Suprapubic skin (tissue), 4 donors: ENCODE results near the gene RELT. TPM values are rescaled to one million over a fixed set of nuclear protein-coding genes. Genes with fewer than 3 reads are reported as not detected.

Source experiments
- DNase-seq, 2 donors: peaks; one replicate each; pipeline ENCODE4 v3.0.0-alpha.2; 2019; ENCODE audit warnings: low spot score in 2 of 2
- H3K27ac ChIP-seq: fragments of 200-600 bp; sonication (generic); one replicate; pipeline ENCODE4 v1.5.1; 2019
- H3K27me3 ChIP-seq: fragments of 200-600 bp; sonication (generic); one replicate; pipeline ENCODE4 v1.5.1; 2019
- H3K36me3 ChIP-seq: fragments of 200-600 bp; sonication (generic); one replicate; pipeline ENCODE4 v1.5.1; 2019
- H3K4me1 ChIP-seq: fragments of 200-600 bp; sonication (generic); one replicate; pipeline ENCODE4 v1.5.1; 2019
- H3K4me3 ChIP-seq: fragments of 200-600 bp; sonication (generic); one replicate; pipeline ENCODE4 v1.5.1; 2019; ENCODE audit warnings: mild to moderate bottlenecking
- H3K9me3 ChIP-seq: fragments of 200-600 bp; sonication (generic); one replicate; pipeline ENCODE4 v1.5.1; 2019
- CTCF ChIP-seq, 2 donors: fragments of 200-600 bp in 1 of 2; fragments of 450-650 bp in 1 of 2; sonication (generic) in 1 of 2; IDR thresholded peaks; one replicate each; pipeline ENCODE4 v1.5.1; 2016 to 2019; ENCODE audit warnings: antibody characterized with exemption in 2 of 2, mild to moderate bottlenecking in 1 of 2, moderate library complexity in 1 of 2
- EP300 ChIP-seq: sonication (generic); formaldehyde crosslinking; IDR thresholded peaks from one replicate; pipeline ENCODE4 v1.6.1; 2017; ENCODE audit warnings: antibody characterized with exemption
- POLR2A ChIP-seq, 2 donors: fragments of 450-650 bp; IDR thresholded peaks; one replicate each; pipeline ENCODE4 v1.6.1; 2017; ENCODE audit warnings: antibody characterized with exemption in 2 of 2, mild to moderate bottlenecking in 2 of 2, moderate library complexity in 2 of 2
- POLR2AphosphoS5 ChIP-seq, 3 donors: sonication (generic); formaldehyde crosslinking; IDR thresholded peaks; one replicate each; pipeline ENCODE4 v1.6.1; 2017; ENCODE audit warnings: antibody characterized with exemption in 3 of 3
- WGBS: methylation state at CpG from one replicate; pipeline ENCODE4 v1.1.5; 2018; 5-methylcytosine and 5-hydroxymethylcytosine counted together
- total RNA-seq, 4 donors: library from RNA; depleted of rRNA; stranded (reverse); fragments of >200 nt; gene quantifications; one replicate each; pipeline ENCODE4 v1.1.0, GENCODE V29; 2016

RELT gene
- total RNA-seq, 4 donors from 2014 or later = 1.9 to 11.2 (median 4.2) TPM

- TF ChIP-seq POLR2A (IDR thresholded peaks at IDR 0.05) (no peak), CTCF (IDR thresholded peaks at IDR 0.05) (no peak), EP300 (no peak), POLR2AphosphoS5 (IDR thresholded peaks at IDR 0.05) (no peak)
- Histone ChIP-seq H3K9me3 (no peaks in the 10 kb centered on the region), H3K27ac (no peak overlapping the region), H3K4me3 (no peak overlapping the region), H3K4me1 (peaks cover 23% of the 10 kb centered on the region), H3K27me3 (peaks cover 5% of the 10 kb centered on the region), H3K36me3 (peaks cover 3% of the 10 kb centered on the region)
- WGBS = 68% methylated on average over 14 of the region's 20 CpGs
- no peak for DNase-seq
These were observed 32.0 kb upstream of the RELT start for GRCh38 chr11:73344191-73344607.

DNA sequence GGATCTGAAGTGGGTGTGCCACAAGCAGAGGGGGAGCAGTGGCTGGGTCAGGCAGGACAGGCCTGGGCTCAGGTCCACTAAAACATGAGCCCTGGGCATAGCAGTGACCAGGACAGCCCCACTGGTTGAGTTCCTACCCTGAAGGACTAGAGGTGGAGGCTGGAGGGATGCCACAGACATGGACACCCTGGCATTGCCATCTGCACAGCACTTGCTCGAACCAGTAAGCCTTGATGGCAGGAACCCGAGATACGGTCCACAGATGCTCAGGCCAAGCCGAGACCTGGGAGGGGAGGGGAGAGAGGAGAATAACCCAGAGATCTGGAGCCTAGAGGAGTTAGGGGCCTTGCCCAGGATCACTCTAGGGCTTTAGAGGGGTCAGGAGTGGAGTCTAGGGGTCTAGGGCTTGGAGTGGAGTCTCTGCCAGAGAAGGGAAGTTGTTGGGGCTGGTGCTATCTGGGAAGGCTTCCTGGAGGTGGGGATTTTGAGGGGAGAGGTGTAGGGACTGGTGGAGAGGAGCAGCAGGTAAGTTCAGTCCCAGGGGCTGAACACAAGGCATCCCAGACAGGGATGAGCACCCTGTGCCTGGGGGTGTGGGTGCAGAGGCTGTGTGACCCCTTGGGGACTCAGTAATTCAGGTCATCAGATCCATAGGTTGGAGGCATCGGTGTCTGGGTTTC is 30.6 kb upstream of the RELT start:
- 86% methylated on average over 5 of the region's 5 CpGs for WGBS
- no peak overlapping the region for H3K4me3 ChIP-seq
- peaks cover 5% of the 10 kb centered on the region for H3K27me3 ChIP-seq
- H3K36me3 ChIP-seq = peaks cover 3% of the 10 kb centered on the region
- no peak for DNase-seq
- no peaks in the 10 kb centered on the region for H3K9me3 ChIP-seq
- TF ChIP-seq POLR2AphosphoS5 (IDR thresholded peaks at IDR 0.05) (no peak), EP300 (no peak), CTCF (IDR thresholded peaks at IDR 0.05) (no peak), POLR2A (IDR thresholded peaks at IDR 0.05) (no peak)
- peaks cover 23% of the 10 kb centered on the region for H3K4me1 ChIP-seq
- no peak overlapping the region for H3K27ac ChIP-seq

GRCh38 chr11:73346186-73346935 is 29.8 kb upstream of the RELT start:
- TF ChIP-seq EP300 (no peak), CTCF (IDR thresholded peaks at IDR 0.05) (no peak), POLR2AphosphoS5 (IDR thresholded peaks at IDR 0.05) (no peak), POLR2A (IDR thresholded peaks at IDR 0.05) (no peak)
- peaks cover 30% of the 10 kb centered on the region for H3K4me1 ChIP-seq
- no peaks in the 10 kb centered on the region for H3K9me3 ChIP-seq
- no peak overlapping the region for H3K27ac ChIP-seq
- WGBS = 86% methylated on average over 8 of the region's 10 CpGs
- peaks cover 5% of the 10 kb centered on the region for H3K27me3 ChIP-seq
- no peak for DNase-seq
- peaks cover 3% of the 10 kb centered on the region for H3K36me3 ChIP-seq
- H3K4me3 ChIP-seq = no peak overlapping the region

GRCh38 chr11:73347067-73347466 is 29.1 kb upstream of the RELT start:
- no peak overlapping the region for H3K27ac ChIP-seq
- peaks cover 5% of the 10 kb centered on the region for H3K27me3 ChIP-seq
- H3K4me1 ChIP-seq = peaks cover 30% of the 10 kb centered on the region
- TF ChIP-seq CTCF (IDR thresholded peaks at IDR 0.05) (no peak), POLR2AphosphoS5 (IDR thresholded peaks at IDR 0.05) (no peak), POLR2A (IDR thresholded peaks at IDR 0.05) (no peak), EP300 (no peak)
- H3K4me3 ChIP-seq = no peak overlapping the region
- H3K9me3 ChIP-seq = no peaks in the 10 kb centered on the region
- 97% methylated on average over 6 of the region's 12 CpGs for WGBS
- DNase-seq = no peak
- H3K36me3 ChIP-seq = peaks cover 3% of the 10 kb centered on the region

DNA sequence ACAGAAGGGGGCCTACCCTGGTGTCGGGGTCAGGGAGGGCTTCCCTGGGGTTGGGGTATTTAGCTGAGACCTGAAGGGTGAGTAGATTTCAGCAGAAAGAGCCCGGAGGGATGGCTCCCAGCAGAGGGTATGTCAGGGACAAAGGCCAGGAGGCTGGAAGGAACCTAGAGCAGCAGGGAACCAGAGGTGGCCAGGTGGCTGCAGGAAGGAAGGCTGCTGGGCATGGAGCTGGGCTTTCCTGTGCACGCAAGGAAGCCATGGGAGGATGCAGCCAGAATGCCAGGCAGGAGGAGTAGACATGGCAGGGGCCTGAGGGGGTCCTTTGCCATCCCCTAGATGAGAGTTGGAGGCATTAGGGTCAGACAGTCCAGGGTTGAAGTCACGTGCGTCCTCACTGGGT is 27.4 kb upstream of the RELT start:
- Histone ChIP-seq H3K27ac (no peak overlapping the region), H3K27me3 (no peaks in the 10 kb centered on the region), H3K9me3 (no peaks in the 10 kb centered on the region), H3K4me3 (no peak overlapping the region), H3K4me1 (peaks cover 17% of the 10 kb centered on the region), H3K36me3 (peaks cover 3% of the 10 kb centered on the region)
- 94% methylated on average over 5 of the region's 5 CpGs for WGBS
- TF ChIP-seq EP300 (no peak), POLR2AphosphoS5 (IDR thresholded peaks at IDR 0.05) (no peak), POLR2A (IDR thresholded peaks at IDR 0.05) (no peak), CTCF (IDR thresholded peaks at IDR 0.05) (no peak)
- DNase-seq = no peak
